Hematopoietic multipotent progenitor cell treated with erythropoietin and hydrocortisone succinate and interleukin-3 and kit ligand, for 15 days (in vitro differentiated cells): ENCODE measurements around the gene TNK2.
A peak's percentile ranks its signal among the peaks of the same experiment; 100 is the strongest.
"Not testable (repeated sequence)": the region's sequence is repeated elsewhere in the genome, so short reads cannot be mapped to it uniquely, and the experiment has no call there.

Source experiments
- DNase-seq: peaks from one replicate; pipeline ENCODE4 v3.0.0-alpha.2; 2015; ENCODE audit warnings: low spot score

TNK2 gene

GRCh38 chr3:195916991-195917390, 8.6 kb upstream of the TNK2 start:
- no peak for DNase-seq

- no peak for DNase-seq
Measured at GRCh38 chr3:195916291-195916690, 7.9 kb upstream of the TNK2 start.

DNA sequence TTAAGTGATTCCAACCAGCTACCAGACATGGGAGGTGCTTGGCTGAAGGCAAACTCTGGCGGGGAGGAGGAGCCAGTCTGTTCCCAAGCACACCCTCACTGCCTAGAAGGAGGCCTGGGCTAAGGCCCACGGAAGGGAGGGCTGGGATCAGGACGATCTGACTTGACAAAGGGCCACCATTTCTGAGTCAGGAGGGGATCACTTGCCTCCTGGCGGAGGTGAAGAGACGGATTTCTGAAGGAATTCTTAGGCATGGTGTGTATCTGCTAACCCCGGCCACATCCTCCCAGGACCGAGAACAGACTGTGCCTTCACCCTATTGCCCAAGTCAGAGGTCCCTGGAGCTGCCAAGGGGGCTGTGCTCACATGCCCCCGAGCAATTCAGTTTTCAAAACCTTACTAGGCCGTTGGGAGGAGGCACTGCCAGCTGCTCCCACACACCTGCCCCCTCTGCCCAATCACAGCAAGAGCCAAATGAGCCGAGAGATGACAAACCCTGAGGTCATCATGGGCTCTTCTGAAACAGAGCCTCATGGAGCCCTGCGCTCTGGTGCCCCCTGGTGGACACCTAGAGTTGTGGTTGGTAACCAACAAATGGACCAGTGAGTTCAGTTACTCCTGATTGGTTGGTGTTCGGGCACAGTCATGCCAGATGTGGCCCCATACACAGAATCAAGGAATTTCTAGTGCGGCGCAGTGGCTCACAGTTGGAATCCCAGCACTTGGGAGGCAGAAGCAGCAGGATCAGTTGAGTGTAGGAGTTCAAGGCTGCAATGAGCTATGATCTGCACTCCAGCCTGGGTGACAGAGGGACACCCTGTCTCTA, 6.5 kb upstream of the TNK2 start:
- peak; percentile 92 for DNase-seq

DNA sequence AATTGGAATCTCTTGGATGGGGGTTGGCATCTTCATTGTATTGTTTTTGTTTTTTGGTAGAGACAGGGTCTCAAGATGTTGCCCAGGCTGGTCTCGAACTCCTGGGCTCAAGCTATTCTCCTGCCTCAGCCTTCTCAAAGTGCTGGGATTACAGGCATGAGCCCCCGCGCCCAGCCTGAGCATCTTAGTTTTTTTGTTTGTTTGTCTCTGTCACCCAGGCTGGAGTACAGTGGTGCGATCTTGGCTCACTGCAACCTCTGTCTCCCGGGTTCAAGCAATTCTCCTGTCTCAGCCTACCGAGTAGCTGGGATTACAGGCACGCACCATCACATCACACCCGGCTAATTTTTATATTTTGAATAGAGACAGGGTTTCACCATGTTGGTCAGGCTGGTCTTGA, 5.8 kb upstream of the TNK2 start:
- DNase-seq = not testable (repeated sequence)

GRCh38 chr3:195913382-195913781, 5.0 kb upstream of the TNK2 start:
- no peak for DNase-seq

GRCh38 chr3:195911946-195912270, 3.6 kb upstream of the TNK2 start:
- peak; percentile 65 for DNase-seq

DNA sequence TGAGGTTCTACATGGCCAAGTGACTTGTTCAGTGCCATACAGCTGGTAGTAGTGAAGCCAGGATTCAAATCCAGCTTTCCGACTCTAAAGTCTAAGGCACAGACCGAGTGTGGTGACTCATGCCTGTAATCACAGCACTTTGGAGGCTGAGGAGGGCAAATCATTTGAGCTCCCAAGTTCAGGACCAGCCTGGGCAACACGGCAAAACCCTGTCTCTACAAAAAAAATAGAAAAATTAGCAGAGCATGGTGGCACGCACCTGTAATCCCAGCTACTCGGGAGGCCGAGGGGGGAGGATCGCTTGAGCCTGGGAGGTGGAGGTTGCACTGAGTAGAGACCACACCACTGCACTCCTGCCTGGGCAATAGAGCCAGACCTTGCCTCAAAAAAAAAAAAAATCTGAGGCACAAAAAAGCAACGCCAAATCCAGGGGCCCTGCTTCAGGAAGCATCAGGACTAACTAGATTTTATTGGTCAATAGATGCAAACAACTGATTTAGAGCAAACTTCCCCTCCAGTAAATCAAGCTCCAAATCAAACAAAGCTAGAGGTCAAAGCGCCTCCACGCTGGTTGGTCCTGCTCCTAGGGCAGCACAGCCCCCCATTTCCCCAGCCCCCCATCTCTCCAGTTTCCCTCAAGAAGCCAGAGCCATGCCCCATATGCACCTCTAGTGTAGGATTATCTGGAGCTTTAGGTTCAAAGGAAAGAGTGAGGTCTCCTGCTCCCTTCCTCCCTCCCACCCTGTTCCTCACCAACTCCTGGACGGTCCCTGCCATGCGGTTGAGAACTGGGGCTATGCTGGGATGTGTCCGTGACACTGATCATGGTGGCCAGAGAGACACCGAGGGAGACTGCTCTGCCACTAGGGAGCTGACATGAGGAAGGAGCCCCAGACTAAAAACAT, 2.9 kb upstream of the TNK2 start:
- no peak for DNase-seq

DNA sequence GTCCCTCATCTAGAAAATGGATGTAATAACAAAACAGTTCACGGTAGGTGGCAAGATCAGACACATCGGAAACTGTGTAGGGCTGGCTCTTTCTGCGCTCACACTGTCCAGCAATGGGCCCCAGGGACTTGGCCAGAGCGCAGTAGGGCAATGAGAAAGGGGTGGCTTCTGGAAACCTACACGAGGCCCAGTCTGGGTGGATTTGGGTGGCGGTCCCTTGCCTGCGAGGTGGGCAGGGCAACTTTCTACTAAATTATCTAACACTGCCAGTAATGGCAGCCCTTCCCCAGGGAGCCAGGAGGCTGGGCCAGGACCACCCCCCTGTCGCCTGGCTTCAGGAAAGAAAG, 2.1 kb upstream of the TNK2 start:
- no peak for DNase-seq

GRCh38 chr3:195909644-195910498, 1.5 kb upstream of the TNK2 start:
- peak; percentile 79 for DNase-seq

DNA sequence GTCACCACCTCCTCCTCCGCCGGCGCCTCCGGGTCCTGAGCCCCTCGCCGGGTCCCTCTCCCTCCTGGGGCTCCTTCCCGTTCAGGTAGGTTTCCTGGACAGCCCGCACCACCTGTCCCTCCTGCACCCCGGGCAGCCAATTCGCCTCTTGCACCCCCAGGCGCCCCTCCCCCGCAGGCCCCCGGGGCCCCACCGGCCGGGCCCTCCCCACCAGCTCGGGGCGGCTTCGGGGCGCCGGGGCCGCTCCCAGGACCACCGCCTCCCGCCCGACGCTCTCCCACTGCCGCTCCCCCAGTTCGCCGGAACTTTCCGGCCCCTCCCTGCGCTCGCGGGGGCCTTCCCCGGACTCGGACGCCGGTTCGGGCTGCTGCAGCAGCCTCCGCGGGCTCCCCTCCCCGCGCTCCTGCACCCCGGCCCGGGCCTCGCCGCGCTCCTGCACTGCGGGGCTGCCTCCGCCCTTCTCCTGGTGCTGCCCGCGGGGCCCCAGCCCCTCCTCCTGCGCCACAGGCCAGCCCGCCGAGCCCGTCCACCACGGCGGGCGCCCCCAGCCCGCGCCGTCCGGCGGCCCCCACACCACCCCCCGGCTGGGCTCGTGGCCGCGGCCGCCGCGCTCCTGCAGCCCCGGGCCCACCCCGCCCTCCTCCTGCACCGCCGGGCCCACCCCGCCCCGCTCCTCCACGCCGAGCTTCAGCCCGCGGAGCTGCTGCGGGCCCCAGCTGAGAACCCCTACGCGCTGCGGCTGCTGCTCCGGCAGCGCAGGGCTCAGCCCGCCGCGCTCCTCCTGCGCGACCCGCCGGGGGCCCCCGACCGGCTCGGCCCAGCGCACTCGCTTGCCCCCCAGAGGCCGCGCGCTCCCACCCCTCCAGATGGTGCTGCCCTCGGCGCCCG, 587 bp upstream of the TNK2 start:
- peak; percentile 21 for DNase-seq

- peak; percentile 95 for DNase-seq
Measured at GRCh38 chr3:195907684-195907933, 742 bp downstream of the TNK2 start.

- DNase-seq = peak; percentile 51
Measured at GRCh38 chr3:195906865-195907683, 1.3 kb downstream of the TNK2 start.

GRCh38 chr3:195905970-195906864, 2.1 kb downstream of the TNK2 start:
- peak; percentile 50 for DNase-seq

DNA sequence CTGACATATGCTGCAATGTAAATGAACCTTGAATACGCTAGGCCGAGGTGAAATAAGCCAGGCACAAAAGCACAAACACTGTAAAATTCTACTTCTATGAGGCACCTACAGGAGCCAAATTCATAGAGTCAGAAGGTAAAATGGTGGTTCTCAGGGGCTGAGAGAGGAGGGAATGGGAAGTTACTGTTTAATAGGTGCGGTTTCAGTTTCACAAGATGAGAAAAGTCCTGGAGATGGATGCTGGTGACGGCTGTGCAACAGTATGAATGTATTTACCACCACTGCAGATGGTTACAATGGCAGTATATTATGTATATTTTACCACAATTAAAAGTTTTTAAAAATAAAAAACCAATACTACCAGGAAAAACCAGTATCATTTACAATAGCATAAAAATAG, 4.0 kb downstream of the TNK2 start:
- DNase-seq = no peak

DNA sequence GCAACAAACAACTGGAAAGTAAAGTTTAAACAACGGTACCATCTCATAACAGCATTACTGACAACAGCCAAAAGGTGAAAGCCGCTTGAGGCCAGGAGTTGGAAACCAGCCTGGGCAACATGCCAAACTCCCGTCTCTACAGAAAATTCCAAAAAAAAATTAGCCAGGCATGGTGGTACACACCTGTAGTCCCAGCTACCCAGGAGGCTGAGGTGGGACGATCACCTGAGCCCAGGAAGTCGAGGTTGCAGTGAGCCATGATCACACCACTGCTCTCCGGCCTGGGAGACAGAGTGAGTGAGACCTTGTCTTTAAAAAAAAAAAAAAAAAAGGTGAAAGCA, 4.4 kb downstream of the TNK2 start:
- no peak for DNase-seq

- not testable (repeated sequence) for DNase-seq
Measured at GRCh38 chr3:195902634-195903033, 5.7 kb downstream of the TNK2 start.

- not testable (repeated sequence) for DNase-seq
Measured at GRCh38 chr3:195901836-195902585, 6.3 kb downstream of the TNK2 start.

GRCh38 chr3:195900436-195901355, 7.7 kb downstream of the TNK2 start:
- DNase-seq = no peak
